Stimulated activated effector memory CD8-positive, alpha-beta T cell treated with anti-CD3 and anti-CD28 coated beads, Interleukin-12 subunit alpha, Interleukin-12 subunit beta, amount 100 ng/mL, for 72 hours (primary cell): Measurements from ENCODE around the gene GPC3.

Experiments
- ATAC-seq: fragments of 150-1000 bp; cut with Tn5 transposase; 2 replicates; pipeline ENCODE4 v1.10.0; 2021
- DNase-seq, 2 donors: peaks; one replicate each; pipeline ENCODE4 v3.0.0; 2021 to 2022; ENCODE audit warnings: low spot score in 2 of 2
- H3K27ac Mint-ChIP-seq: one replicate; pipeline ENCODE4 v1.8.0; 2022; ENCODE audit warnings: mild to moderate bottlenecking, mixed read lengths
- H3K36me3 Mint-ChIP-seq: one replicate; pipeline ENCODE4 v1.8.0; 2022; ENCODE audit warnings: mild to moderate bottlenecking, mixed read lengths
- H3K4me1 Mint-ChIP-seq: one replicate; pipeline ENCODE4 v1.8.0; 2022; ENCODE audit warnings: mixed read lengths
- H3K4me3 Mint-ChIP-seq: one replicate; pipeline ENCODE4 v1.8.0; 2022; ENCODE audit warnings: mild to moderate bottlenecking, mixed read lengths
- H3K9me3 Mint-ChIP-seq: one replicate; pipeline ENCODE4 v1.8.0; 2022; ENCODE audit warnings: mixed read lengths

The GPC3 gene

GRCh38 chrX:133555782-133556458, 429.5 kb downstream of the GPC3 start:
- no peak for DNase-seq
- Mint-ChIP-seq H3K4me3 (no peak overlapping the region), H3K36me3 (no peaks in the 10 kb centered on the region), H3K9me3 (peaks cover 11% of the 10 kb centered on the region), H3K27ac (no peak overlapping the region), H3K4me1 (no peaks in the 10 kb centered on the region)
- no peak for ATAC-seq

DNA sequence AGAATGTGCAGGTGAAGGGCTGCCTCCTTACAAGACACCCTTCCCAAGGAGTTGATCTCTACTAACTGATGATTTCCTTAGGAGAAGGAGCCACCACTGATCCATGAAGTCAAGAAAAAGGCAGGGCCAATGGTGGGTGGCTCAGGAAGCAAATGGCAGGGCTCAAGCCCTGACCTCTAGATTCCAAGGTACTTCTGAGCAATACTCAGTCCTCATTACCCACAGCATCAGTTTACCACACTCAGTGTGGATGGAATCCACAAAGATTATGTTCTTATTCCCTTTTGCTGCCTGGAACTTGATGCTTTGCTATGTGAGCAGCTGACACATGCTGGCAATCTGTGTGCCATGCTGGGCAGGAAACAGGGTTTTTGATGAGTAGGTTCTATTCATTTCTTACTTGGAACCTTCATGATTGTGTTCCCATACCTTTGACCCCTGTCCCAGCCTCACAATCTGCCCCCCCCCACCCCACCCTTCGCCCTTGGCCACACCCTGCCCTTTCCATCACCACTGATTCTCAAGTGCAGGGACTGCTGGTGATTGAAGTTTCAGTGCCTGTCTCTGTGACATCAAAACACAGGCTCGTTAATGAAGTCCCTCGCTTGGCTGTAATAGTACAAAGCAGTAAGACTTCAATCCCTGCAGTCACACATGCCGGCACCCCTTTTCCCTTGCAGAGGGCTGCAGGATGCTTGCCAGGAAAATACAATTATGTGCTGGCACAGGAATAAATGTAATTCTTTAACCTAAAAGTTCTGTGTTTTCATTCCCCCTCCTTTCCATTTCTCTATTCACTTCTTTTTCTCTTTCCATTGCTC, 434.5 kb downstream of the GPC3 start:
- peaks cover 6% of the 10 kb centered on the region for H3K9me3 Mint-ChIP-seq
- no peak overlapping the region for H3K4me3 Mint-ChIP-seq
- DNase-seq, result no peak
- no peak overlapping the region for H3K27ac Mint-ChIP-seq
- H3K4me1 Mint-ChIP-seq, result no peaks in the 10 kb centered on the region
- no peak for ATAC-seq
- H3K36me3 Mint-ChIP-seq, result no peaks in the 10 kb centered on the region

DNA sequence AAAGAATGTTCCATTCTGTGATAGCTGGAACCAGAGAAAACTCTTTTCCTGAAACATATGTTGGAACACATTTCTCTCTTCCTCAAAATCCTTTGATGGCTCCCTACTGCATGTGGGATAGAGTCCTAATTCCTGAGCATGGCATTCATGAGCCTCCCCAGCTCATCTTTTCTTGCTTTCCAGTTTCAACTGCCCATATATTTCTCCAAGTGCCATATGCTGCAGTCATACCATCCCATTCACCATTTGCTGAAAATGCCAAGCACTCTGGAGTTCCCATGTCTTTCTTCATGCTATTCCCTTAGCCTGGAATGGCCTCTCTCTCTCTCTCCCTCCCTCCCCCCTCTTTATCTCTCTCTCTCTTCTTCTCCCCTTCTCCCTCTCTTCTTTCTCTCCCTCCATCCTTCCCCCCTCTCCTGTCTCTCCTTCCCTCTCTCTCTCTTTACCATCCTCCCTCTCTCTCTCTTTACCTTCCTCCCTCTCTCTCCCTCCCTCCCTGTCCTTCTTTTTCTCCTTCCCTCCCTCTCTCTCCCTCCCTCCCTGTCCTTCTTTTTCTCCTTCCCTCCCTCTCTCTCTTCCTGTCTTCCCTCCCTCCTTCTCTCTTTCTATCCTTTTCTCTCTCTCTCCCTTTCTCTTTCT, 436.0 kb downstream of the GPC3 start:
- Mint-ChIP-seq H3K36me3 (no peaks in the 10 kb centered on the region), H3K9me3 (peaks cover 4% of the 10 kb centered on the region), H3K27ac (no peak overlapping the region), H3K4me1 (no peaks in the 10 kb centered on the region), H3K4me3 (no peak overlapping the region)
- ATAC-seq, result no peak
- DNase-seq, result no peak

- peaks cover 4% of the 10 kb centered on the region for H3K9me3 Mint-ChIP-seq
- no peak for DNase-seq
- H3K36me3 Mint-ChIP-seq, result no peaks in the 10 kb centered on the region
- no peak for ATAC-seq
- no peaks in the 10 kb centered on the region for H3K4me1 Mint-ChIP-seq
- H3K4me3 Mint-ChIP-seq, result no peak overlapping the region
- H3K27ac Mint-ChIP-seq, result no peak overlapping the region
Observed at GRCh38 chrX:133546441-133546840, 439.0 kb downstream of the GPC3 start.

GRCh38 chrX:133544778-133545177, 440.6 kb downstream of the GPC3 start:
- Mint-ChIP-seq H3K4me1 (no peaks in the 10 kb centered on the region), H3K27ac (no peak overlapping the region), H3K4me3 (no peak overlapping the region), H3K9me3 (peaks cover 4% of the 10 kb centered on the region), H3K36me3 (no peaks in the 10 kb centered on the region)
- ATAC-seq (no peak), DNase-seq (no peak)

DNA sequence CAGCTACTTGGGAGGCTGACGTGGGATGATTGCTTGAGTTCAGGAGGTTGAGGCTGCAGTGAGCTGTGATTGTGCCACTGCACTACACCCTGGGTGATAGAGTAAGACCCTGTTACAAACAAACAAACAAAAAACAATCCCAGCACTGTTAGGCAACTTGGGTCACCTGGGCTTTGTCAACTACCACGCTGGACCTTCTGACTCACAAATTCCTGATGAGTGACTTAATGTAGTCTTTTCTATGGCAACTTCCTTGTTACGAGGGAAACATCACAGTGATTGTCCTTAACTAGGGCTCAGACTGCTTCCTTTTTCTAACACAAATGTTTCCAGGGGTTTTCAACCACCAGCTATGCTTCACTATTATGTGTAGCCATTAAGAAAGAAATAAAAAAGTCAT, 441.3 kb downstream of the GPC3 start:
- Mint-ChIP-seq H3K36me3 (no peaks in the 10 kb centered on the region), H3K27ac (no peak overlapping the region), H3K4me3 (no peak overlapping the region), H3K4me1 (no peaks in the 10 kb centered on the region), H3K9me3 (peaks cover 4% of the 10 kb centered on the region)
- no peak for DNase-seq
- no peak for ATAC-seq

DNA sequence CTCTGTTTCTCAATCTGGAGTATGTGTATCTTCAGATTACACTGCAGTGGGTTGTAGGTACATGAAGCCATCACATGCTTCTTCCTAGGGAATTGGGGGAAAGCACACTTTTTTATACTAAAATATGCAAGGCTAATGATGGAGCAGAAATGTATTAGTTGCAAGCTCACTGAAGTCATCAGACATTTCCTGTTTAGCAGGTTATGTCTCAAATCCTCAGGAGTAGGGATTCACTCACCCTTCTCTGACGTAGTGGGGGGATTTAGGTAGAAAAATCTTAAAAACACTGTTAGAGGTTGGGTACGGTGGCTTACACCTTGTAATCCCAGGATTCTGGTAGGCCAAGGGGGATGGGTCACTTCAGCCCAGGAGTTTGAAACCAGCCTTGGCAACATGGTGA, 441.7 kb downstream of the GPC3 start:
- H3K36me3 Mint-ChIP-seq, result no peaks in the 10 kb centered on the region
- H3K9me3 Mint-ChIP-seq, result peaks cover 4% of the 10 kb centered on the region
- DNase-seq (no peak), ATAC-seq (no peak)
- H3K4me3 Mint-ChIP-seq, result no peak overlapping the region
- H3K27ac Mint-ChIP-seq, result no peak overlapping the region
- H3K4me1 Mint-ChIP-seq, result no peaks in the 10 kb centered on the region

DNA sequence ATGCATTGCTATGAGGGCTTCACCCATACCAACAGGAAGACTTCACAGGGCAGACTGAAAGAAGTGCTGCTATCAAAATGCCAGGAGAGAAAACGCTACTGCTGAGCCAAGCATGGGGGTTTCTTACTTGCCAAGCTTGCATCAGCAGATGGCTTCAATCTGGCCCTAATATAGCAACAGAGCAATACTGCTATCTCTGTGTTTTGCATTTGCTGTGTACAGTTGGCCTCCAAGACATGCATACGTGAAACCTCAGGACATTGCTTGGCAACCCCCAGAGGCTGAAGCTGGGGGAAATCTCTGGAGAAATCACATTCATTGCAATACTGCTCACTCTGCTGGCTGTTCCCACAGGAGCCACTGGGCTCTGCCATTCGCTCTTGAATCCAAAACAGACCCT, 442.9 kb downstream of the GPC3 start:
- Mint-ChIP-seq H3K27ac (no peak overlapping the region), H3K9me3 (peaks cover 4% of the 10 kb centered on the region), H3K4me3 (no peak overlapping the region), H3K4me1 (no peaks in the 10 kb centered on the region), H3K36me3 (no peaks in the 10 kb centered on the region)
- DNase-seq, result no peak
- no peak for ATAC-seq

DNA sequence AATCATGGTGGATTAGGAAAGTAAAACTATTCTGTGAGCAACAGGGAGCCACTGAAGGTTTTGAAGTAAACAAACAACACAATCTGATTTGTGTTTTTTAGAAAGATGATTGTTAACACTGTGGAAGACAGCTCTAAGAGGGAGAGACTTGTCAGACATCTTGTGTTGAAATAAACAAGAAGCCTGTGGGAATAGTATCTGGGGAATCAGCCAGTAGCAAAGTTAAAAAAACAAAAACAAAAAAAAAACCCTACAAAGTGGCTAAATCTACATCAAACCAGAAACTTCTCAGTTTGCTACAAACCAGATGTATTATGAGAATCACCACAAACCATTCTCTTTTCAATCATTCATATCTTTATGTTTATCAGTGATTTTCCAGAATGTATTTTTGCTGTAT, 444.4 kb downstream of the GPC3 start:
- no peaks in the 10 kb centered on the region for H3K36me3 Mint-ChIP-seq
- no peaks in the 10 kb centered on the region for H3K4me1 Mint-ChIP-seq

GRCh38 chrX:133538148-133538547, 447.2 kb downstream of the GPC3 start:
- Mint-ChIP-seq H3K9me3 (no peaks in the 10 kb centered on the region), H3K4me1 (no peaks in the 10 kb centered on the region), H3K27ac (no peak overlapping the region), H3K36me3 (no peaks in the 10 kb centered on the region), H3K4me3 (no peak overlapping the region)
- DNase-seq (no peak), ATAC-seq (no peak)

More for the DNA sequence above, 444.4 kb downstream of the GPC3 start:
- no peak for ATAC-seq
- DNase-seq, result no peak
- peaks cover 4% of the 10 kb centered on the region for H3K9me3 Mint-ChIP-seq
- no peak overlapping the region for H3K27ac Mint-ChIP-seq
- no peak overlapping the region for H3K4me3 Mint-ChIP-seq

- DNase-seq (no peak), ATAC-seq (no peak)
- Mint-ChIP-seq H3K27ac (no peak overlapping the region), H3K4me1 (no peaks in the 10 kb centered on the region), H3K36me3 (no peaks in the 10 kb centered on the region), H3K4me3 (no peak overlapping the region), H3K9me3 (no peaks in the 10 kb centered on the region)
Observed at GRCh38 chrX:133537142-133537541, 448.3 kb downstream of the GPC3 start.

DNA sequence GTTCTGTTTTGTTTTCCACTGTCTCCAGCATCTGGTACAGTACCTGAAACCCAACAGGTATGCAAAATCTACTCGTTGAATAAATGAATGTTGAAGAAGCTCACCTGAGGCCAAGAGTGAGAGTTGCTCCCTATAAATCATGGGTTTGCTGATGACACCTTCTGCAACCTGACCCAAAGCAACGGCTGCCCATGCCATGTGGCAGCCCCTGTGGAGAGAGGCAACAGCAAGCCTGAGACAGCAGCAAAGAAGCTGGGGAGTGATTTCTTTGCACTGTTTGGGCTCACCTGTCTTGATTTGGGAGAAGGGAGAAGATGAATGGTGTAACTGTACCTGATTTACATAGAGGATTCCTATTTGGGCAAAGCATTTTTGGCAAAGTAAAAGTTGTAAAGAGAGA, 450.3 kb downstream of the GPC3 start:
- H3K36me3 Mint-ChIP-seq, result no peaks in the 10 kb centered on the region
- no peak for ATAC-seq
- H3K9me3 Mint-ChIP-seq, result no peaks in the 10 kb centered on the region
- no peak overlapping the region for H3K27ac Mint-ChIP-seq
- DNase-seq, result no peak
- no peak overlapping the region for H3K4me3 Mint-ChIP-seq
- no peaks in the 10 kb centered on the region for H3K4me1 Mint-ChIP-seq

DNA sequence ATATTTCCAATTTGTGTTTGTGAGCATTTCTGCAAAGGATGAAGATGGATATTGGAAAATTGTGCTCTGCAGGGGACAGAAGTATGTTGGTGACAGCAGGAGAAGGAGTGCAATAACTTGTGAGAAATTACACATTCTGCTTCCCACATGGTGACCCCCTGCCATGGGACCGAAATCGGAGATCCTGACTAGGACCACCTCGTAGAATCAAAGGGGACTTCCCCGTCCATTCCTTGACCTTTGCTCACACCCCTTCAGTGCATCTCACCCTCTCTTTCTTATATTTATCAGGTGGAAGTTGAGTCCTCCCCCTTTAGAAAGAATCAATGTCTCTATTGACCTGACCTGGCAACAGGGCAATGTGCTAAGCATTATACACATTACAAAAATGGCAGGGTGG, 451.2 kb downstream of the GPC3 start:
- Mint-ChIP-seq H3K4me3 (no peak overlapping the region), H3K9me3 (no peaks in the 10 kb centered on the region), H3K27ac (no peak overlapping the region), H3K4me1 (no peaks in the 10 kb centered on the region), H3K36me3 (no peaks in the 10 kb centered on the region)
- DNase-seq (no peak), ATAC-seq (no peak)

DNA sequence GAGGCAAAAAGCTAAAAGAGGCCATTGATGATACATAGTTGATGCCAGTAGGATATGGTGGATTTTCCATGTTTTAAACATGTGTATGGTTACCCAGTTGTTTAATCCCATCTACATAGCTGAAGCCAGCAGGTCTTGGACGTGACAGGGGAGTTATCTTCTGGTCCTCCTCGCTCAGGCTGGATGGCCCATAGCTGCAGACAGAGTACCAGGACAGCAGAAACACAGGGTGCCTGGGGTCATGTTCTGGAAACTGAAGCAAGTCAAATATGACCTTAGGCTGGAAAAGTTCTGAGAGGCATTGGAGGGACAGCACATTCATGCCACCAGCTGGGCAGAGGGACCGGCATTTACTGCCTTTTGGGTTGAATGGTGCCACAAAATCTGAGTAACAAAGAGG, 452.1 kb downstream of the GPC3 start:
- Mint-ChIP-seq H3K27ac (no peak overlapping the region), H3K4me1 (no peaks in the 10 kb centered on the region)

DNA sequence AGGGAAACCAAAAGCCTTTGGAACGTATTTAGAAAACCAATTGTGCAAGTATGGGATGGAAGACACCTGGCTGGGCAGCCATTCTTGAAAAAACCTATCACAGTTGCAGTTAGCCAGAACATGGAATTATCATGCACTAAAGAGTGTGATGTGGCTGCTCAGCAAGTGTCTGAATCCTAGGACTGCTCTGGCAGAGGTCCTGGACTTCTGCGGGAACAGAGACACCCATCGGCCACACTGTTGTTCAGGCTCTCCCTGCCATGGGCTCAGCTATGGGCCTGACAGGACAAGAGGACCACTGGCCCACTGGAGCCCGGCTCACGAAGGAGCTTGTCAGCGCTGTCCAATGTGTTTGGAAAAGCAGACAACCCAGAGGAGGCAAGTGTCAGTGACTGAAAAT, 454.4 kb downstream of the GPC3 start:
- no peak overlapping the region for H3K27ac Mint-ChIP-seq
- H3K4me1 Mint-ChIP-seq, result no peaks in the 10 kb centered on the region
- H3K9me3 Mint-ChIP-seq, result no peaks in the 10 kb centered on the region
- no peaks in the 10 kb centered on the region for H3K36me3 Mint-ChIP-seq
- no peak for ATAC-seq
- DNase-seq, result no peak
- H3K4me3 Mint-ChIP-seq, result no peak overlapping the region

More for the DNA sequence above, 452.1 kb downstream of the GPC3 start:
- no peak for DNase-seq
- H3K9me3 Mint-ChIP-seq, result no peaks in the 10 kb centered on the region
- H3K4me3 Mint-ChIP-seq, result no peak overlapping the region
- no peaks in the 10 kb centered on the region for H3K36me3 Mint-ChIP-seq
- no peak for ATAC-seq

GRCh38 chrX:133529578-133529977, 455.8 kb downstream of the GPC3 start:
- Mint-ChIP-seq H3K27ac (no peak overlapping the region), H3K4me3 (no peak overlapping the region), H3K9me3 (no peaks in the 10 kb centered on the region), H3K4me1 (no peaks in the 10 kb centered on the region), H3K36me3 (no peaks in the 10 kb centered on the region)
- DNase-seq (no peak), ATAC-seq (no peak)
